Panc1 (cell line): ENCODE measurements around the gene NECTIN4.

ENCODE experiments used
- POLR2AphosphoS5 ChIP-seq: IDR thresholded peaks from 2 replicates; pipeline ENCODE4 v1.6.1; 2012; ENCODE audit warnings: mild to moderate bottlenecking, low read depth, low read length, moderate library complexity
- TF ChIP-seq, protein P1 (sequence below): fragments of 450-650 bp; IDR thresholded peaks from 2 replicates; pipeline ENCODE4 v1.5.1; 2017; ENCODE audit warnings: mild to moderate bottlenecking

DNA sequence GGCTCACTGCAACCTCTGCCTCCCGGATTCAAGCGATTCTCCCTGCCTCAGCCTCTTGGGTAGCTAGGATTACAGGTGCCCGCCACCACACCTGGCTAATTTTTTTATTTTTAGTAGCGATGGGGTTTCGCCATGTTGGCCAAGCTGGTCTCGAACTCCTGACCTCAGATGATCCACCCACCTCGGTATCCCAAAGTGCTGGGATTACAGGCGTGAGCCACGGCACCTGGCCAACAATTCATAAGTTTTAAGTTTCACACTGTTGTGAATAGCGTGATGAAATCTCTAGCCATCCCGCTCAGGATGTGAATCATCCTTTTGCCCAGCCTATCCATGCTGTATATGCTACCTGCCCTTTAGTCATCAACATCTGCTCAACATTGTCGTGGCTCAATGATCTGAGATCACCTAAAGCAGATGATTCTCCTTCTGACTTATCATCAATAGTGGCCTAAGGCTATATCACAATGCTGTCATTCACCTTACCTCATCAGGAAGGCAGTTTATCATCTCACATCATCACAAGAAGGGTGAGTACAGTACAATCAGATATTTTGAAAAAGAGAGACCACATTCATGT lies 25.9 kb upstream of the NECTIN4 start:
- TF ChIP-seq POLR2AphosphoS5 = no peak
- TF ChIP-seq, protein P1, sequence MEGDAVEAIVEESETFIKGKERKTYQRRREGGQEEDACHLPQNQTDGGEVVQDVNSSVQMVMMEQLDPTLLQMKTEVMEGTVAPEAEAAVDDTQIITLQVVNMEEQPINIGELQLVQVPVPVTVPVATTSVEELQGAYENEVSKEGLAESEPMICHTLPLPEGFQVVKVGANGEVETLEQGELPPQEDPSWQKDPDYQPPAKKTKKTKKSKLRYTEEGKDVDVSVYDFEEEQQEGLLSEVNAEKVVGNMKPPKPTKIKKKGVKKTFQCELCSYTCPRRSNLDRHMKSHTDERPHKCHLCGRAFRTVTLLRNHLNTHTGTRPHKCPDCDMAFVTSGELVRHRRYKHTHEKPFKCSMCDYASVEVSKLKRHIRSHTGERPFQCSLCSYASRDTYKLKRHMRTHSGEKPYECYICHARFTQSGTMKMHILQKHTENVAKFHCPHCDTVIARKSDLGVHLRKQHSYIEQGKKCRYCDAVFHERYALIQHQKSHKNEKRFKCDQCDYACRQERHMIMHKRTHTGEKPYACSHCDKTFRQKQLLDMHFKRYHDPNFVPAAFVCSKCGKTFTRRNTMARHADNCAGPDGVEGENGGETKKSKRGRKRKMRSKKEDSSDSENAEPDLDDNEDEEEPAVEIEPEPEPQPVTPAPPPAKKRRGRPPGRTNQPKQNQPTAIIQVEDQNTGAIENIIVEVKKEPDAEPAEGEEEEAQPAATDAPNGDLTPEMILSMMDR = no peak
